ENCODE results near the gene MPZL1.

Gene MPZL1

GRCh38 chr1:167795810-167796740 lies 74.3 kb downstream of the MPZL1 start:
- ChIA-PET CTCF (interaction anchor here (0.6 to 1.1 kb wide), 4 partner anchors 10 to 43 kb away, joined by 3 to 4 read pairs (median 3); no protein-coding TSS in a partner anchor), POLR2A (no interaction called here)
- no peak for DNase-seq (ENCODE audit: extremely low spot score)
- TF ChIP-seq CTCF (IDR thresholded peaks at IDR 0.05; ENCODE audit: control extremely low read depth, extremely low read depth, low read depth, missing control alignments), result no peak

- no peak for DNase-seq (ENCODE audit: extremely low spot score)
- no peak for TF ChIP-seq CTCF (IDR thresholded peaks at IDR 0.05; ENCODE audit: control extremely low read depth, extremely low read depth, low read depth, missing control alignments)
- POLR2A ChIA-PET, result no interaction called here
- CTCF ChIA-PET, result interaction anchor here (0.6 to 1.7 kb wide), 3 partner anchors 22 to 44 kb away, joined by 3 to 4 read pairs (median 3); no protein-coding TSS in a partner anchor
Measured at GRCh38 chr1:167797015-167797414, 75.2 kb downstream of the MPZL1 start.

- TF ChIP-seq CTCF (IDR thresholded peaks at IDR 0.05; ENCODE audit: control extremely low read depth, extremely low read depth, low read depth, missing control alignments), result no peak
- POLR2A ChIA-PET, result no interaction called here
- CTCF ChIA-PET, result interaction anchor here (0.7 to 6.5 kb wide), 2 partner anchors 9 to 430 kb away, joined by 3 to 28 read pairs; no protein-coding TSS in a partner anchor
- no peak for DNase-seq (ENCODE audit: extremely low spot score)
Measured at GRCh38 chr1:167798952-167799351, 77.2 kb downstream of the MPZL1 start.

- no peak for DNase-seq (ENCODE audit: extremely low spot score)
- POLR2A ChIA-PET, result no interaction called here
- TF ChIP-seq CTCF (IDR thresholded peaks at IDR 0.05; ENCODE audit: control extremely low read depth, extremely low read depth, low read depth, missing control alignments), result no peak
- CTCF ChIA-PET, result interaction anchor here (0.6 to 6.5 kb wide), 8 partner anchors 8 to 606 kb away, joined by 3 to 28 read pairs (median 3); no protein-coding TSS in a partner anchor
Measured at GRCh38 chr1:167799747-167800146, 78.0 kb downstream of the MPZL1 start.

- ChIA-PET POLR2A (no interaction called here), CTCF (interaction anchor here (0.7 to 6.5 kb wide), 7 partner anchors 8 to 200 kb away, joined by 3 to 28 read pairs (median 3); no protein-coding TSS in a partner anchor)
- no peak for DNase-seq (ENCODE audit: extremely low spot score)
- no peak for TF ChIP-seq CTCF (IDR thresholded peaks at IDR 0.05; ENCODE audit: control extremely low read depth, extremely low read depth, low read depth, missing control alignments)
Measured at GRCh38 chr1:167800251-167800650, 78.5 kb downstream of the MPZL1 start.

GRCh38 chr1:167802235-167802634 lies 80.5 kb downstream of the MPZL1 start:
- POLR2A ChIA-PET, result no interaction called here
- DNase-seq (ENCODE audit: extremely low spot score), result no peak
- CTCF ChIA-PET, result interaction anchor here (1.3 to 6.5 kb wide), 4 partner anchors 11 to 134 kb away, joined by 3 to 28 read pairs (median 6); partner anchors contain the start of gene DCAF6
- no peak for TF ChIP-seq CTCF (IDR thresholded peaks at IDR 0.05; ENCODE audit: control extremely low read depth, extremely low read depth, low read depth, missing control alignments)
